SK-N-SH treated with all-trans-retinoic acid at 6 μM for 48 hours (cell line): Measurements from ENCODE around the gene SLC6A7.
"Not testable (repeated sequence)": the region's sequence is repeated elsewhere in the genome, so short reads cannot be mapped to it uniquely, and the experiment has no call there.

ENCODE experiments used
- BACH2 ChIP-seq: fragments of 250-450 bp; sonication (Bioruptor Pico); IDR thresholded peaks from 2 replicates; pipeline ENCODE4 v1.9.0; 2021; ENCODE audit warnings: mild to moderate bottlenecking, borderline replicate concordance
- ISL1 ChIP-seq: fragments of 250-450 bp; sonication (Bioruptor Pico); IDR thresholded peaks from 2 replicates; pipeline ENCODE4 v2.1.2; 2022; ENCODE audit warnings: mild to moderate bottlenecking, moderate library complexity
- SNAI2 ChIP-seq: fragments of 250-450 bp; sonication (Bioruptor Pico); IDR thresholded peaks from 2 replicates; pipeline ENCODE4 v1.5.0; 2020; ENCODE audit warnings: mild to moderate bottlenecking, moderate library complexity
- TCF4 ChIP-seq: fragments of 250-450 bp; sonication (Bioruptor Pico); IDR thresholded peaks from 2 replicates; pipeline ENCODE4 v1.8.0; 2021; ENCODE audit warnings: mild to moderate bottlenecking, moderate library complexity, borderline replicate concordance
- TOX ChIP-seq: fragments of 250-450 bp; sonication (Bioruptor Pico); IDR thresholded peaks from 2 replicates; pipeline ENCODE4 v1.8.0; 2021; ENCODE audit warnings: mild to moderate bottlenecking, moderate library complexity, borderline replicate concordance
- ZC3H10 ChIP-seq: fragments of 250-450 bp; sonication (Bioruptor Pico); IDR thresholded peaks from 2 replicates; pipeline ENCODE4 v1.5.1; 2021; ENCODE audit warnings: mild to moderate bottlenecking, moderate library complexity
- ZFP3 ChIP-seq: fragments of 250-450 bp; sonication (Bioruptor Pico); IDR thresholded peaks from 2 replicates; pipeline ENCODE4 v1.5.0; 2020; ENCODE audit warnings: mild to moderate bottlenecking, moderate library complexity
- ZFP30 ChIP-seq: fragments of 450-650 bp; formaldehyde crosslinking; IDR thresholded peaks from 2 replicates; pipeline ENCODE4 v1.5.0; 2022; ENCODE audit warnings: mild to moderate bottlenecking, moderate library complexity
- ZNF565 ChIP-seq: fragments of 450-650 bp; formaldehyde crosslinking; conservative IDR thresholded peaks from 2 replicates; pipeline ENCODE4 v1.5.0; 2020; ENCODE audit warnings: low read depth, mild to moderate bottlenecking, moderate library complexity
- TF ChIP-seq, protein P1 (sequence below): fragments of 250-450 bp; sonication (Bioruptor Pico); IDR thresholded peaks from 2 replicates; pipeline ENCODE4 v1.5.1; 2021; ENCODE audit warnings: mild to moderate bottlenecking, moderate library complexity
- TF ChIP-seq, protein P2 (sequence below): fragments of 250-450 bp; sonication (Bioruptor Pico); IDR thresholded peaks from 2 replicates; pipeline ENCODE4 v1.5.1; 2020; ENCODE audit warnings: low read depth, mild to moderate bottlenecking, moderate library complexity
- TF ChIP-seq, protein P3 (sequence below): fragments of 250-450 bp; sonication (Bioruptor Pico); IDR thresholded peaks from 2 replicates; pipeline ENCODE4 v1.5.0; 2020; ENCODE audit warnings: mild to moderate bottlenecking, moderate library complexity

DNA sequence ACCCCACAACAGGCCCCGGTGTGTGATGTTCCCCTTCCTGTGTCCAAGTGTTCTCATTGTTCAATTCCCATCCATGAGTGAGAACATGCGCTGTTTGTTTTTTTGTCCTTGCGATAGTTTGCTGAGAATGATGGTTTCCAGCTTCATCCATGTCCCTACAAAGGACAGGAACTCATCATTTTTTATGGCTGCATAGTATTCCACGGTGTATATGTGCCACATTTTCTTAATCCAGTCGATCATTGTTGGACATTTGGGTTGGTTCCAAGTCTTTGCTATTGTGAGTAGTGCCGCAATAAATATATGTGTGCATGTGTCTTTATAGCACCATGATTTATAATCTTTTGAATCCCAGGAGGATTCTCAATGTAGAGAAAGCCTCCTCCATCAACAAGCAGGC, 58.6 kb downstream of the SLC6A7 start:
- not testable (repeated sequence) for TF ChIP-seq ZFP3 (CRISPR knock-in tag); ZFP30 (CRISPR knock-in tag); TOX (CRISPR knock-in tag); BACH2 (CRISPR knock-in tag); ISL1; ZC3H10 (CRISPR knock-in tag); TCF4; SNAI2 (CRISPR knock-in tag); ZNF565 (CRISPR knock-in tag)
- TF ChIP-seq, protein P1, sequence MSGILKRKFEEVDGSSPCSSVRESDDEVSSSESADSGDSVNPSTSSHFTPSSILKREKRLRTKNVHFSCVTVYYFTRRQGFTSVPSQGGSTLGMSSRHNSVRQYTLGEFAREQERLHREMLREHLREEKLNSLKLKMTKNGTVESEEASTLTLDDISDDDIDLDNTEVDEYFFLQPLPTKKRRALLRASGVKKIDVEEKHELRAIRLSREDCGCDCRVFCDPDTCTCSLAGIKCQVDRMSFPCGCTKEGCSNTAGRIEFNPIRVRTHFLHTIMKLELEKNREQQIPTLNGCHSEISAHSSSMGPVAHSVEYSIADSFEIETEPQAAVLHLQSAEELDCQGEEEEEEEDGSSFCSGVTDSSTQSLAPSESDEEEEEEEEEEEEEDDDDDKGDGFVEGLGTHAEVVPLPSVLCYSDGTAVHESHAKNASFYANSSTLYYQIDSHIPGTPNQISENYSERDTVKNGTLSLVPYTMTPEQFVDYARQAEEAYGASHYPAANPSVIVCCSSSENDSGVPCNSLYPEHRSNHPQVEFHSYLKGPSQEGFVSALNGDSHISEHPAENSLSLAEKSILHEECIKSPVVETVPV (CRISPR knock-in tag): not testable (repeated sequence)
- TF ChIP-seq, protein P2, sequence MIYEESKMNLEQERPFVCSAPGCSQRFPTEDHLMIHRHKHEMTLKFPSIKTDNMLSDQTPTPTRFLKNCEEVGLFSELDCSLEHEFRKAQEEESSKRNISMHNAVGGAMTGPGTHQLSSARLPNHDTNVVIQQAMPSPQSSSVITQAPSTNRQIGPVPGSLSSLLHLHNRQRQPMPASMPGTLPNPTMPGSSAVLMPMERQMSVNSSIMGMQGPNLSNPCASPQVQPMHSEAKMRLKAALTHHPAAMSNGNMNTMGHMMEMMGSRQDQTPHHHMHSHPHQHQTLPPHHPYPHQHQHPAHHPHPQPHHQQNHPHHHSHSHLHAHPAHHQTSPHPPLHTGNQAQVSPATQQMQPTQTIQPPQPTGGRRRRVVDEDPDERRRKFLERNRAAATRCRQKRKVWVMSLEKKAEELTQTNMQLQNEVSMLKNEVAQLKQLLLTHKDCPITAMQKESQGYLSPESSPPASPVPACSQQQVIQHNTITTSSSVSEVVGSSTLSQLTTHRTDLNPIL: not testable (repeated sequence)
- TF ChIP-seq, protein P3, sequence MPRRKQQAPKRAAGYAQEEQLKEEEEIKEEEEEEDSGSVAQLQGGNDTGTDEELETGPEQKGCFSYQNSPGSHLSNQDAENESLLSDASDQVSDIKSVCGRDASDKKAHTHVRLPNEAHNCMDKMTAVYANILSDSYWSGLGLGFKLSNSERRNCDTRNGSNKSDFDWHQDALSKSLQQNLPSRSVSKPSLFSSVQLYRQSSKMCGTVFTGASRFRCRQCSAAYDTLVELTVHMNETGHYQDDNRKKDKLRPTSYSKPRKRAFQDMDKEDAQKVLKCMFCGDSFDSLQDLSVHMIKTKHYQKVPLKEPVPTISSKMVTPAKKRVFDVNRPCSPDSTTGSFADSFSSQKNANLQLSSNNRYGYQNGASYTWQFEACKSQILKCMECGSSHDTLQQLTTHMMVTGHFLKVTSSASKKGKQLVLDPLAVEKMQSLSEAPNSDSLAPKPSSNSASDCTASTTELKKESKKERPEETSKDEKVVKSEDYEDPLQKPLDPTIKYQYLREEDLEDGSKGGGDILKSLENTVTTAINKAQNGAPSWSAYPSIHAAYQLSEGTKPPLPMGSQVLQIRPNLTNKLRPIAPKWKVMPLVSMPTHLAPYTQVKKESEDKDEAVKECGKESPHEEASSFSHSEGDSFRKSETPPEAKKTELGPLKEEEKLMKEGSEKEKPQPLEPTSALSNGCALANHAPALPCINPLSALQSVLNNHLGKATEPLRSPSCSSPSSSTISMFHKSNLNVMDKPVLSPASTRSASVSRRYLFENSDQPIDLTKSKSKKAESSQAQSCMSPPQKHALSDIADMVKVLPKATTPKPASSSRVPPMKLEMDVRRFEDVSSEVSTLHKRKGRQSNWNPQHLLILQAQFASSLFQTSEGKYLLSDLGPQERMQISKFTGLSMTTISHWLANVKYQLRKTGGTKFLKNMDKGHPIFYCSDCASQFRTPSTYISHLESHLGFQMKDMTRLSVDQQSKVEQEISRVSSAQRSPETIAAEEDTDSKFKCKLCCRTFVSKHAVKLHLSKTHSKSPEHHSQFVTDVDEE (CRISPR knock-in tag): not testable (repeated sequence)
